ENCODE results near the gene SCGB2A2. TPM values are rescaled to one million over a fixed set of nuclear protein-coding genes. Genes with fewer than 3 reads are reported as not detected.

The SCGB2A2 gene
- total and polyA plus RNA-seq, 10 of the 15 experiments (the other 5 are each of a cell fraction or from before 2014, with no cell fraction given) = not detected

DNA sequence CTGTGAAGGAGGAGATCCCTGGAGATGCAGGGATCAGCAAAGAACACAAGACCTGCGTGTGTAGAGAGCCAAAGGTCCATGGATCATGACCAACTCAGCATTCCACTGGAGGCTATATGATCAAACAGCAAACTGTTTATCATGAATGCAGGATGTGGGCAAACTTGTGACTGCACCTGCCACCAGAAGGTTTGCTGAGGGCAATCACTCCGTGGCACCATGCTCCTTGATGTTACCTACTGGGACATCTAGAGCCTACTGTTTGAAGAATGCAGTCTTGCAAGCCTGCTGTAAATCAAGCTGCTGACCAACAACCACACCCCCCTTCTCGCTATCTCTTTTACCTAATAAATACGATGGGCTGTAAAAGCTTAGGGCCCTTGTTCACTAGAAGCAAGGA is 18.3 kb upstream of the SCGB2A2 start:
- RAD21 ChIA-PET (ENCODE audit: unreplicated experiment) = no interaction called here
- no peak overlapping the region for H3K27ac ChIP-seq (ENCODE audit: control insufficient read depth, insufficient read depth)
- ATAC-seq (no peak), DNase-seq (ENCODE audit: low read depth, low spot score) (no peak), FAIRE-seq (no peak)
- intact Hi-C loops (cut with micrococcal nuclease; ENCODE audit: unreplicated experiment) (no loop called here), in situ Hi-C loops (cut with MboI) (no loop called here)
- no peak overlapping the region for H3K9ac ChIP-seq (ENCODE audit: control insufficient read depth, insufficient read depth, low read length)
- no peaks in the 10 kb centered on the region for H3K36me3 ChIP-seq (ENCODE audit: control insufficient read depth in 2 of 2, insufficient read depth in 2 of 2, low read length in 1 of 2)
- 16% methylated on average over 4 of the region's 4 CpGs for WGBS (ENCODE audit: insufficient coverage, insufficient replicate concordance, low lambda C conversion rate, missing lambda C conversion rate)
- no TSS peak for BruUV-seq (replicated peaks)
- peaks cover 9% of the 10 kb centered on the region; the same call in 2 of the 3 replicates for H3K9me3 ChIP-seq (replicated peaks; ENCODE audit: control insufficient read depth, insufficient read depth, low read length)
- no peak overlapping the region for H3K4me2 ChIP-seq (ENCODE audit: control insufficient read depth, insufficient read depth)
- CTCF ChIA-PET = no interaction called here
- no peaks in the 10 kb centered on the region for H3K27me3 ChIP-seq (replicated peaks in 1 of 2; ENCODE audit: control insufficient read depth in 2 of 2, insufficient read depth in 2 of 2, low read length in 1 of 2)
- POLR2A ChIA-PET = no interaction called here
- no peaks in the 10 kb centered on the region for H3K4me1 ChIP-seq (ENCODE audit: control insufficient read depth, insufficient read depth, low read length)
- H2AFZ ChIP-seq (ENCODE audit: control insufficient read depth, low read depth, low read length) = no peak overlapping the region
- H3K79me2 ChIP-seq (ENCODE audit: control insufficient read depth, insufficient read depth, low read length) = no peaks in the 10 kb centered on the region
- H3K4me3 ChIP-seq = no peak overlapping the region
- H4K20me1 ChIP-seq (ENCODE audit: control insufficient read depth, insufficient read depth) = no peaks in the 10 kb centered on the region
- SMC1A ChIA-PET (ENCODE audit: uncharacterized antibody, unreplicated experiment) = interaction anchor here (0.5 kb wide), 1 partner anchor 14 kb away, joined by 3 read pairs; no protein-coding TSS in a partner anchor
- no peak for TF ChIP-seq ZNF217 (IDR thresholded peaks at IDR 0.05)
- TF ChIP-seq CREB1 (IDR thresholded peaks at IDR 0.05; ENCODE audit: low read depth) = no peak
- TF ChIP-seq, protein P1, sequence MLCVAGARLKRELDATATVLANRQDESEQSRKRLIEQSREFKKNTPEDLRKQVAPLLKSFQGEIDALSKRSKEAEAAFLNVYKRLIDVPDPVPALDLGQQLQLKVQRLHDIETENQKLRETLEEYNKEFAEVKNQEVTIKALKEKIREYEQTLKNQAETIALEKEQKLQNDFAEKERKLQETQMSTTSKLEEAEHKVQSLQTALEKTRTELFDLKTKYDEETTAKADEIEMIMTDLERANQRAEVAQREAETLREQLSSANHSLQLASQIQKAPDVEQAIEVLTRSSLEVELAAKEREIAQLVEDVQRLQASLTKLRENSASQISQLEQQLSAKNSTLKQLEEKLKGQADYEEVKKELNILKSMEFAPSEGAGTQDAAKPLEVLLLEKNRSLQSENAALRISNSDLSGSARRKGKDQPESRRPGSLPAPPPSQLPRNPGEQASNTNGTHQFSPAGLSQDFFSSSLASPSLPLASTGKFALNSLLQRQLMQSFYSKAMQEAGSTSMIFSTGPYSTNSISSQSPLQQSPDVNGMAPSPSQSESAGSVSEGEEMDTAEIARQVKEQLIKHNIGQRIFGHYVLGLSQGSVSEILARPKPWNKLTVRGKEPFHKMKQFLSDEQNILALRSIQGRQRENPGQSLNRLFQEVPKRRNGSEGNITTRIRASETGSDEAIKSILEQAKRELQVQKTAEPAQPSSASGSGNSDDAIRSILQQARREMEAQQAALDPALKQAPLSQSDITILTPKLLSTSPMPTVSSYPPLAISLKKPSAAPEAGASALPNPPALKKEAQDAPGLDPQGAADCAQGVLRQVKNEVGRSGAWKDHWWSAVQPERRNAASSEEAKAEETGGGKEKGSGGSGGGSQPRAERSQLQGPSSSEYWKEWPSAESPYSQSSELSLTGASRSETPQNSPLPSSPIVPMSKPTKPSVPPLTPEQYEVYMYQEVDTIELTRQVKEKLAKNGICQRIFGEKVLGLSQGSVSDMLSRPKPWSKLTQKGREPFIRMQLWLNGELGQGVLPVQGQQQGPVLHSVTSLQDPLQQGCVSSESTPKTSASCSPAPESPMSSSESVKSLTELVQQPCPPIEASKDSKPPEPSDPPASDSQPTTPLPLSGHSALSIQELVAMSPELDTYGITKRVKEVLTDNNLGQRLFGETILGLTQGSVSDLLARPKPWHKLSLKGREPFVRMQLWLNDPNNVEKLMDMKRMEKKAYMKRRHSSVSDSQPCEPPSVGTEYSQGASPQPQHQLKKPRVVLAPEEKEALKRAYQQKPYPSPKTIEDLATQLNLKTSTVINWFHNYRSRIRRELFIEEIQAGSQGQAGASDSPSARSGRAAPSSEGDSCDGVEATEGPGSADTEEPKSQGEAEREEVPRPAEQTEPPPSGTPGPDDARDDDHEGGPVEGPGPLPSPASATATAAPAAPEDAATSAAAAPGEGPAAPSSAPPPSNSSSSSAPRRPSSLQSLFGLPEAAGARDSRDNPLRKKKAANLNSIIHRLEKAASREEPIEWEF (IDR thresholded peaks at IDR 0.05; ENCODE audit: insufficient replicate concordance, low read depth, low read length) = no peak
- no peak for TF ChIP-seq SIN3A (IDR thresholded peaks at IDR 0.05; ENCODE audit: low read depth, low read length)
- no peak for TF ChIP-seq SMC3 (IDR thresholded peaks at IDR 0.05; ENCODE audit: borderline replicate concordance, low read length)
- no peak for TF ChIP-seq ZSCAN29 (IDR thresholded peaks at IDR 0.05)
- TF ChIP-seq, protein P2, sequence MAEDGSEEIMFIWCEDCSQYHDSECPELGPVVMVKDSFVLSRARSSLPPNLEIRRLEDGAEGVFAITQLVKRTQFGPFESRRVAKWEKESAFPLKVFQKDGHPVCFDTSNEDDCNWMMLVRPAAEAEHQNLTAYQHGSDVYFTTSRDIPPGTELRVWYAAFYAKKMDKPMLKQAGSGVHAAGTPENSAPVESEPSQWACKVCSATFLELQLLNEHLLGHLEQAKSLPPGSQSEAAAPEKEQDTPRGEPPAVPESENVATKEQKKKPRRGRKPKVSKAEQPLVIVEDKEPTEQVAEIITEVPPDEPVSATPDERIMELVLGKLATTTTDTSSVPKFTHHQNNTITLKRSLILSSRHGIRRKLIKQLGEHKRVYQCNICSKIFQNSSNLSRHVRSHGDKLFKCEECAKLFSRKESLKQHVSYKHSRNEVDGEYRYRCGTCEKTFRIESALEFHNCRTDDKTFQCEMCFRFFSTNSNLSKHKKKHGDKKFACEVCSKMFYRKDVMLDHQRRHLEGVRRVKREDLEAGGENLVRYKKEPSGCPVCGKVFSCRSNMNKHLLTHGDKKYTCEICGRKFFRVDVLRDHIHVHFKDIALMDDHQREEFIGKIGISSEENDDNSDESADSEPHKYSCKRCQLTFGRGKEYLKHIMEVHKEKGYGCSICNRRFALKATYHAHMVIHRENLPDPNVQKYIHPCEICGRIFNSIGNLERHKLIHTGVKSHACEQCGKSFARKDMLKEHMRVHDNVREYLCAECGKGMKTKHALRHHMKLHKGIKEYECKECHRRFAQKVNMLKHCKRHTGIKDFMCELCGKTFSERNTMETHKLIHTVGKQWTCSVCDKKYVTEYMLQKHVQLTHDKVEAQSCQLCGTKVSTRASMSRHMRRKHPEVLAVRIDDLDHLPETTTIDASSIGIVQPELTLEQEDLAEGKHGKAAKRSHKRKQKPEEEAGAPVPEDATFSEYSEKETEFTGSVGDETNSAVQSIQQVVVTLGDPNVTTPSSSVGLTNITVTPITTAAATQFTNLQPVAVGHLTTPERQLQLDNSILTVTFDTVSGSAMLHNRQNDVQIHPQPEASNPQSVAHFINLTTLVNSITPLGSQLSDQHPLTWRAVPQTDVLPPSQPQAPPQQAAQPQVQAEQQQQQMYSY (CRISPR knock-in tag; IDR thresholded peaks at IDR 0.05) = no peak
- TF ChIP-seq RELA (IDR thresholded peaks at IDR 0.05; ENCODE audit: borderline replicate concordance, partially characterized antibody) = no peak
- TF ChIP-seq GABPA (IDR thresholded peaks at IDR 0.05; ENCODE audit: low read depth) = no peak
- TF ChIP-seq HDGF (IDR thresholded peaks at IDR 0.05) = no peak
- TF ChIP-seq SMAD1 (IDR thresholded peaks at IDR 0.05; ENCODE audit: low read depth, partially characterized antibody) = no peak
- no peak for TF ChIP-seq HDAC2 (IDR thresholded peaks at IDR 0.05)
- no peak for TF ChIP-seq IKZF1 (conservative IDR thresholded peaks at IDR 0.05)
- no peak for TF ChIP-seq ZNF207 (IDR thresholded peaks at IDR 0.05; ENCODE audit: borderline replicate concordance)
- no peak for TF ChIP-seq NRF1 (conservative IDR thresholded peaks at IDR 0.05; ENCODE audit: low read depth, low read length)
